GM21737 (cell line): ENCODE measurements around the gene HNF1A.

Experiments used
- ATAC-seq: cut with Tn5 transposase; IDR thresholded peaks from one replicate; pipeline ENCODE4 v1.9.1; 2021; ENCODE audit warnings: mild to moderate bottlenecking, moderate library complexity; ENCODE audit not compliant: unreplicated experiment

The HNF1A gene

DNA sequence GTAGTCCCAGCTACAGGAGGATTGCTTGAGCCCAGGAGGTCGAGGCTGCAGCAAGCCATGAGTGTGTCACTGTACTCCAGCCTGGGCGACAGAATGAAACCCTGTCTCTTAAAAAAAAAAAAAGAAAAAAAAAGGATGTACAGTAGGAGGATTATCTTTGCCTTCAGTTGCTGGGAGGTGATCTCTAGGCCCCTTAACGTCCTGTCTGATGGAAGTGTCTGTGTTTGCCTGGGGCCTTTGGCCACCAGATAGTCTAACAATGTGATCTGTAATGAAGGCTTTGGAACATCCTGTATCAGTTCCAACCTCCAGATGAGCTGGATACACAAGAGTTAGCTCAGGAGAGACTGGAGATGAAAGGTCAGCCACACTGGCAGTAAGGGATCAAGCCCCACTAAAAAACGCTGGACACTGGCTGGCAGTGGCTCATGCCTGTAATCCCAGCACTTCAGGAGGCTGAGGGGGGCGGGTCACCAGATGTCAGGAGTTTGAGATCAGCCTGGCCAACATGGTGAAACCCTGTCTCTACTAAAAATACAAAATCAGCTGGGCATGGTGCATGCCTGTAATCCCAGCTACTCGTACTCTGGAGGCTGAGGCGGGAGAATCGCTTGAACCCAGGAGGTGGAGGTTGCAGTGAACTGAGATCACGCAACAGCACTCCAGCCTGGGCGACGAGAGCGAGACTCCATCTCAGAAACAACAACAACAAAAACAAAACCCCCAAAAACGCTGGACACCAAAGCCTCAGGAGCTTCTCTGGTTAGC is 19.0 kb upstream of the HNF1A start:
- ATAC-seq = no peak

DNA sequence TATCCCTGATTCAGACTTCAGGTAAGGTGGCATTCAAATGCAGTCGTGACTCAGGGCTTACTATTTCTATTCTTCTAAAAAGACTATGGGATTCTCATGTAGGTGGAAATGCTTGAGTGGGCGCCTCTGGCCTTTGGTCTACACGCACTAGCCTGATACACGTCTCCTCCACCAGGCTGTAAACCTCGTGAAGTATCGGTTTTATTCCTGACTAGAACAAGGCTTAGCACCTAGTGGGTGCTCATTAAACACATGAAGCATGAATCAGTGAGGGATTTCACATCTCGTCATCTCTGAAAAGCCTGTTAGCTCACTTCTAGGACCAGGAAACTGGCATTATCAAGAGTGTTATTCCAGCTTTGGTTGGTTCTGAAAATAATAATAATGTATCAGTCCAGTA is 17.7 kb upstream of the HNF1A start:
- ATAC-seq = no peak

DNA sequence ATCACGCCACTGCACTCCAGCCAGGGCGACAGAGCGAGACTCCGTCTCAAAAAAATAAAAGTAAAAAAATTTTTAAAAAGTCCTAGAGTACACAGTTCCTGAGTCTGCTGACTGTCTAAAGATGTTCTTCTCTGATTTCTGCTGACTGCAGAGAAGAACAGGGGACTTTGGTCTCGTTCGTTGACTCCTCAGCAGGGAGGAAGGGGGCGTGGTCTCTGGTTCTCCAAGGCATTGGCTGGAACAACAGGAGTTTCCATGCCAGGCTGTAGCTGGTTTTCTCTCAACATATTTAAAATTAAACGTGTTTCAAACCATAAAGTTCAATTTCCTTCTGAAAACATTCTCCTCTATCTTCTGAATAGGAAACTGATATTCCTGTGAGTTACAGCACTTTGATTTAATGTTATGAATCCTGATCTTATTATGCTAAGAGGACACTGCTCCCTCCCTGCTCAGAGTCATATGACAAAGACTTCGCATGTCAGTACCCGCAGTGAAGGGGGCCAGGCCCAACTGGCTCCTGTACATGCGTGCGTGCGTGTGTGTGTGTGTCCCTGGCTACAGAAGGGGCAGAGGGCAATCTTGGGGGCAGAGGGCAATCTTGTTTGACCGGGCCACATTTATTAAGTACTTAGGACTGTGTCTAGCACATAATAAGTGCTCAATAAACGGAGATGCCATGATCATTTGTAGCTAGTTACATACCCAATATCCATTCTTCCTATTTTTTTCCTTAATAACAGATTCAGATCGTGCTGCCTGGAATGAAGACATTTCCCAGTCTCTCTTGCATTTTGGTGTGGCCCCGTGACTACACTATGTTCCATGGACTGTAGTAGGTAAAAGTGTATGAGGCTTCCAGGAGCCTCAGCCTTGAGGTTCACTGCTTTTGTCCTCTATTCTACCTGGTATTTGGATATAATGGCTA is 16.5 kb upstream of the HNF1A start:
- ATAC-seq = no peak

DNA sequence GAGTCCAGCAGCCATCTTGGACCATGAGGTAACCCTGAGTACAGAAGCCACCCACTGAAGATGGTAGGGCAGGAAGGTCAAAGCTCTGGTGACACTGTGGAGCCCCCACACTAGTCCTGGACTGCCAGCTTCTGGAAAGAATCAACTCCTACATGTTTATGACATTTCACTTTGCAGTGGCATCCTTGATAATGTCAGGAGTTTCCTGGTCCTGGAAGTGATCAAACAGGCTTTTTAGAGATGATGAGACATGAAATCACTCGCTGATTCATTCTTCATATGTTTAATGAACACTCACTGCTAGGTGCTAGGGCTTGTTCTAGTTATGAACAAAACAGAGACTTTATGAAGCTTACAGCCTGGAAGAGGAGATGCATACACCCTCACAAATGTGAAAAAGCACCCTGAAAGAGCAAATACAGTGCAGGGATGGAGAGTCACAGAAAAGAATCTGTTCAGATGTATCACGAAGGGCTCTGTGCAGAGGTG is 15.8 kb upstream of the HNF1A start:
- ATAC-seq = no peak

DNA sequence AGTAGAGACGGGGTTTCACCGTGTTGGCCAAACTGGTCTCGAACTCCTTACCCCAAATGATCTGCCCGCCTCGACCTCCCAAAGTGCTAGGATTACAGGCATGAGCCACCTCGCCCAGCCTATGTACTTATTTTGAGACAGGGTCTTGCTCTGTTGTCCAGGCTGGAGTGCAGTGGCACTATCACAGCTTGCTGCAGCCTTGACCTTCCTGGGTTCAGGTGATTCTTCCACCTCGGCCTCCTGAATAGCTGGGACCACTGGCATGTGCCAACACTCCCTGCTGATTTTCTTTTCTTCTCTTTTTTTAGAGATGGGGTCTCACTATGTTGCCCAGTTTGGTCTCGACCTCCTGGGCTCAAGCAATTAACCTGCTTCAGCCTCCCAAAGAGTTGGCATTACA is 14.0 kb upstream of the HNF1A start:
- ATAC-seq = no peak

DNA sequence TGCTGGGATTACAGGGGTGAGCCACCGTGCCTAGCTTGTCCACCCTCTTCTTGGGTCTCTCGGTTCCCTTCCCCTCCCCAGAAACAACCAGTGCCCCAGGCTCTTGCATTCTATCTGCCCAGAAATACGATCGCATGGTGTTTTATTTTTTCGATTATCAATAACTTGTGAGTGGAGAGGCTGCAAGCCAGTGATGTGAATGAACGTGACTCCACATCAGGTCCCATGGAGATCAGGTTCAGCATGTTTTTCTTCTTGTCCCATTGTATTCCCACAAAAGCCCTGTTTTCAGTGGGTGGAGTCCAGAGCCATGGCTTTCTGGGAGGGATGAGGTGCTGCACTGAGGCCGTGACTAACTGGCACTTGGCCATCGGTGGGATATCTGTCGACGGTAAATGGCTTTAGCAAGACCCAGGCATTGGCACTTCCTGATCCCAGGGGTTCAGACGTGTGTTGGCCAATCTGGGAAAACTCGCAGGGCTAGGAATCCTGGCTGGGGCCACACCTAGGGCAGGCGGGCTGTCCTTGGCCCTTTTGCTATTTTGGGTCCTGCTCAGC is 12.7 kb upstream of the HNF1A start:
- ATAC-seq = no peak

DNA sequence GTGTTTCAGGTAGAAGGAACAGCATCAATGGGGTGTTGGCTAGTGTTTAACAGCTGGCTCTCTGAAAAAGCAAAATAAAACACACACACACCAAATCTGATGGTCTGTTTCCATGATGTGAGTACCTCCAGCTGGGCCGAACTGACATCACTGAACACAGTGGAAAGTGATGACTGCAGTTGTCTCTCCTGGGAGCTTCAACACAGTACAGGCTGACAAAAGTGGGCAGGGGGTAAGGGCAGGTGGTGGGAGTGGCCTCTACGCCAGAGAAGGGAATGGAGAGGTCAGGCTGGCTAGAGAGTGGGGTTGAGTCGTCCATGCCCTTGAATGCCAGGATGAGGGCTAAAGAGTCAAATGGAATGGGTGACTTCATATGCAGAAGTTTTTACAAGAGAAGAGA is 8.0 kb upstream of the HNF1A start:
- ATAC-seq = no peak

DNA sequence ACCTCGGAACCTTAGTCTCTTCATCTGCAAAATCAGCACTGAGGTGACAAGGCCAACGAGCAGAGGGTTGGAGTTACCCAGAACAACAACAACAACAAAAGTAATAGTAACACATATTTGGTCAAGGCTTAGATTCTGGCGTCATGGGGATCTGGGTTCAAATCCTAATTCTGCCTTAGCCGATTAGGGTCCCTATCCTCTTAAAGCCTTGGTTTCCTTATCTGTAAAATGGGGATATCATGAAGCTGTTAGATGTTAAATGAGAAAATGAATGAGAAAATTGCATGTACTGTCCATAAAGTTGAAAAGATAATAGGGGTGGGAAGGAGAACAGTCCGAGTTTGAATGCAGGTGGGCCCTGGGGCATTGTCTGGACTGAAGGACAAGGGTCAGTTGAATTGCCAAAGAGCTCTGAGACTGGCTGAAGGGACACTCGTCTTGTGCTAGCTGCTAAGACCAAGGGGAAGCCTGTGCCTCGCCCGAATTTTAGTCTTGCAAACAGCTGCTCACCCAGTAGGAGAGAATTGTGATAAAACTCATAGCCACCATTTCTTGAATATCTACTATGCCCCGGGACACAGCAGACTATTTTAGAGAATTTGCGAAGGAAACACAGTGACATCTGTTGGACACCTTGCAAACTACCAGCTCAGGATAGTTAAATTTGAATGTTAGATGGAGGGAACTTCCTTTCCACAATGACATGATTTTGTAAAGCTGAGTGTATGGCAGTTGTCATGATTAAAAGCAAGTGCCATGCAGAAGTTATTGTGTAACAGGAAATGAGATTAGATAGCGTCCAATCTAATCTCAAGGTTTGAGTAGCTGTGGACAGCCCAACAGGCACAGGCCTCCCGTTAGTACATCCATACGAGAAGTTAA is 6.8 kb upstream of the HNF1A start:
- ATAC-seq = no peak

DNA sequence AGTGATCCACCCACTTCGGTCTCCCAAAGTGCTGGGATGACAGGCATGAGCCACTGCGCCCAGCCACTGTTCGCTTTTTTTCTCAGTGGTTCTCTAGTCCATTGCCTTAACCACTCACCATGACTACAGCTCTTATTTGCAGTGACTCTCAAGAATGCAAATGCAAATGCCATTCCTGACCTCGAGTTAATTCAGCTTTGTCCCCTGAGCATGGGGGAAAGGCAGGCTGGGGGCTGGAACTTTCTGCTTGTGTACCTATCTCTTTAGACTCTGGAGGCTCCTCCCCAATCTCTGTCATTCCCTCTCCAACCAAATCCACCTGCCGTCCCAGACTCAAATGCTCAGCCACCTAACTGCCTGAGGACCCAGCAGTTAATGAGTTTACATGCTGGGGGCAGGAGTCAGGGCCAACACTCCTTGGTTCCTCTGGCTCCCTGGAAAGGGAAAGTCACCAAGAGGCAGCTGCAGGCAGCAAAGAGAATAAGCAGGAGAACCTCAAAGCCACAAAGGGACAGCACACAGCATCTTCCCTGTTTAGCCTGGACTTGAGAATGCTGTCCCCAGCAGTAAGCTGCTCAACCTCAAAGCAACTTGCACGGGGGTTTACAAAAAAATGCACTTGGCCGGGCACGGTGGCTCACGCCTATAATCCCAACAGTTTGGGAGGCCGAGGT is 5.3 kb upstream of the HNF1A start:
- no peak for ATAC-seq

DNA sequence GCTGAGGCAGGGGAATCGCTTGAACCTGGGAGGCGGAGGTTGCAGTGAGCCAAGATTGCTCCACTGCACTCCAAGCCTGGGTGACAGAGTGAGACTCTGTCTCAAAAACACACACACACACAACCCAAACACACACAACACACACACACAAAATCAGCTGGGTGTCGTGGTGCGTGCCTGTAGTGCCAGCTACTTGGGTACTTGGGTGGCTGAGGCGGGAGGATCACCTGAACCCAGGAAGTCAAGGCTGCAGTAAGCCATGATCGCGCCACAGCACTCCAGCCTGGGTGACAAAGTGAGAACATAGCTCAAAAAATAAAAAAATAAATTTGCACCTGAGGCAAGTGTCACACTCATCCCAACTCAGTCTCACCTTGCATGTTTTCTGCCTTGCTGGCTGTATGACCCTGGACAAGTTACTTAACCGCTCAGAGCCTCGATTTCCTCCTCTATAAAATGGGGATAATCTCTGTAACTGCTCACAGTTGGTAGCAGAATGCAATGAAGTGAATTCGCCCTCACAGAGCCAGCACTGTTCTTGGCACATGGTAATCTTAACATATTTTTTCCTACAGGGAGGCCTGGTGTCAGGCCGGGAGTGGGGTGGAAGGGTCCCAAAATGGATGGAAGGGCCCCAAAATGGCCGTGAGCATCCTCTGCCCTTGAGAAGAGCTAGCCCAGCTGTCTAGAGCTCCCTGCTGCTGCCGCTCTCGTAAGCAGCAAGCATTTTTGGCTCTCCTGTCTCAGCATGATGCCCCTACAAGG is 630 bp upstream of the HNF1A start:
- no peak for ATAC-seq

DNA sequence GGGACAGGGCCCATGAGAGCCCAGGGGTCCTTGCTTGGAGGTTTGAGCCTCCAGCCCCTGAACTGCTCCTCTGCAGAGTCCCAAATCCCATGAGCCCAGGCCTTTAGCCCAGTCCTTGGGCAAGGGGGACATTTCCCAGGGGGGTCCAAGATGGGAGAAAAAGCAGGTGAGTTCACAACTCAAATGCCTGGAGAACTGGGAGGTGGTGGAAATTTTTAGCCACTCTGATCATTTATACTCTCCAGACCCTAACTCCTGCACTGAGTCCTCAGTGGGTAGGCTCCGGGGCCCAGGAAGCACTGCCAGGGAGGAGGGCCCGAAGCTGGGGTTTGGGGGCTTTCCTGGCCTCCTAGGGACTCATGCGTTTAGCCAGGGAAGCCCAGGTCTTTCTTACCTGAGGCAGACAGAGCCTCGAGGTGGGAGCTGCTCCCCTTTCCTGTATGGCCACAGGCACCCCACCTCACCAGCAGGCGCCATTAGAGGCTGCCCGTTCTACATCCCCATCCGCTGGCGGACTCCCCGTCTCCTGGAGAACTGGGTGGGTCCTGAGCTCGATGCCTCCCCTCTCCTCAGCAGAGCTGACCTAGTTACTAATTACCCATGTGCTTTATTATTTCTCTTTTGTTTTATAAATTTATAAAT is 998 bp downstream of the HNF1A start:
- no peak for ATAC-seq

DNA sequence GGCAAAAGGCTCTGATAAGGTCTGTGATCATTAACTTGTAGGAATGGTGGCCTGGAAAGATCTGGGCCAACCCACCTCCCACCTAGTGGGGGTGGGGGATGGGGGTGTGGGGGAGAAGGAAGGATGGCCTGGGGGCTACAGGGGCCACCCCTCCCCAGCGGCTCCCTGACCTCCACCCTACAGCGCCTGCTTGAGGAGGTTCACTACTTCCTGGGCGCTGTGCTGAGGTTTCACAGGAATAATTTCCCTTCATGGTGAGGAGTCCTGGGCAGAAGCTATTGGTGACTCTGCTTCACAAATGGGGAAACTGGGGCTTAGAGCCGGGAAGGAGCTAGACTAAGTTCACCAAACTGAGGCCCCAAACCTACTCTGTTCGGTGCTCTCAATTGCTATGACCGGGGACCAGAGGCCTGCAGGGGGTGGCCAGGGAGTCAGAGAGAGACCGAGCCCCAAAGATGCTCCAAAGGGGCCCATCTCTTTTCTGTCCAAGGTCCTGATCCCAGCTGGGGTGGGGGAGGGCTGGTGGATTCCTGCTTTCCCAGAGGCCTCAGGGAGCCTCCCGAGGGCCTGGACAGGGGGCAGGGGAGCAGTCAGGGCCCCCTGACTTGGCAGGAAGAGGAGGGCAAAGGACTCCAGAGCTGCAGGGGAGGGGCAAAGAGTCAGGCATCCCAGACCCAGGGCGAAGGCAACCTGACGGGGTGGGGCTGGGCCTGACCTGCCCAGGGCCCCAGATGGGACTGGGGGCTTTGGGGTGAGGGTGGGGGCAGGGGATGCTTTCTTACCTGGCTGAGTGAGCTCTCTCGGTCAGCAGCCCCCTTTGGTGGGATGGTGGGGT is 1.7 kb downstream of the HNF1A start:
- ATAC-seq = no peak

DNA sequence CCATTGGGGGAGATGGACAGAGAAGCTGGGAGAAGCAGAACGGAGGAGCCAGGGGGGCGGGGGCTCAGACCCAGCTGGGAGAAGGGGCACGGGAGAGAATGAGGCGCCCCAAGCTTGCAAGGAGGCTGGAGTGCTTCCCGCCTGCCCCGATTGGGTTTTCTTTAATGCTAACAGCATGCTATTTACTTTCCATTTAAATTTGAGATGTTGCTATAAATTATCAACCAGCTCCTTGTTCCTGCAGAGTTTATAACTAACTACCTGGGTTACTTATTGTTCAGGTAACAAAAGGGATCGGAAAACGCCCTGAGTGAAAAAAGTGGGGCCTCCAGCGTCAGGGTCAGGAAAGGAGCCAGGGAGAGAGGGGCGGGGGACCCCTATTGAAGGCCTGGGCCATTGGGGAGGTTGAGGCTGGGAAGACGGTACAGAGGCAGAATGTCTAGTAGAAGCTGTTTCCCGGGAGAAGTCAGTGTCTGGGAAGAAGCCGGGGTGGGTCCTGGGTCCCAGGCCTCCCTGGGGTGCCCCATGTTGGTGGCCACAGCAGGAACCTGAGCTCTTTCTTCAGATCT is 2.5 kb downstream of the HNF1A start:
- no peak for ATAC-seq

DNA sequence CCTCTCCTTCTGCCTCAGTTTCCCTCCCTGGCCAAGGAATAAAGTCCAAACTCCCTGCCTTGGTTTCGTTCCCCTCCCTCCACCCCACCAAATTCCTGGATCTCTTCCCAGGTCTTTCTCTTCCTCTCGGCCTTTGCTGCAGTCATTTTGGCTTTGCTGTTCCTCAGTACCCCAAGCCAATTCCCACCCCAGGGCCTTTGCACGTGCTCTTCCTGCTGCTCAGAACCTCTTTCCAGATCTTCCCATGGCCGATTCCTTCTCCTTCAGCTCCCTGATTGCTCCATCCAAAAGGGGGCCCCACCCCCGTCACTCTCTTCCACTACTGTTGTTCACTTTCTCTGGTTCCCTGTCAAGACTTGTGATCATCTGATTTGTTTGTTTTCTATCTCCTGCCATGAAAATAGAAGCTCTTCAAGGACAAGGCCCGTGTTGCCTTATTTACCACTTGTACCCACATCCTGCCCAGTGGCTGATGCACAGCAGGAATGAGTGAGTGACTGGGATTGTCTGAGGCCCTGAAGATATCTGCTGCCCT is 3.1 kb downstream of the HNF1A start:
- ATAC-seq = no peak

DNA sequence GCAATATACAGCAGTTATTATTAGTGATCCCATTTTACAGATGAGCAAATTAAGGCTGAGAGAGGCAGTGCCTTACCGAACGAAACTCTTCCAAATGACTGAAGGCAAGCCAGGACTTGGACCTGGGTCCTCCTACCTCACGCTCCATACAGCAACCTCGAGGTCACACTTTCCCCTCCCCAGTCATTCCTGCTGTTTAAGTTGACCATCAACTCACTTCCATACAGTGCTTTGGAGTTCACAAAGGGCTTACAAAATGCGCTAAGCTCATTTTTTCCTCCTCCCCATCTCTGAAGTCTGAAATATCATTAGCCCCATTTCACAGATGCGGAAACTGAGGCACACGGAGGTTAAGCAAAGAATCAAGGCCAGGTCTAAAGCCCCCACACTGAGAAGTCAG is 4.3 kb downstream of the HNF1A start:
- no peak for ATAC-seq

DNA sequence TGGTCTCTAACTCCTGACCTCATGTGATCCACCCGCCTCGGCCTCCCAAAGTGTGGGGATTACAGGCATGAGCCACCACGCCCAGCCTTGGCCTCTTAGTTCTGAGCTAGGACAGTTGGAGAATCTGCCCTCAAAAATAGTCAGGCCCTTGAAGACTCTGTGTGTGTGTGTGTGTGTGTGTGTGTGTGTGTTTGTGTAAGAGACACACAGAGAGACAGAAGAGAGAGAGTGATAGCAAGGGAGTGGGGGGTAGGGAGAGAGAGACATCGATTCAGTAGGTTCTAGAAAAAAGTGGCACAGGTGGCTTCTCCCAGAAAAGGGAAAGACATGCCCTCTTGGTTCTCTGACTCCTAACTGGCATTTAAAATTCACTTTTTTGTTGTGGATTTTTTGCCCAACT is 5.4 kb downstream of the HNF1A start:
- ATAC-seq = no peak

DNA sequence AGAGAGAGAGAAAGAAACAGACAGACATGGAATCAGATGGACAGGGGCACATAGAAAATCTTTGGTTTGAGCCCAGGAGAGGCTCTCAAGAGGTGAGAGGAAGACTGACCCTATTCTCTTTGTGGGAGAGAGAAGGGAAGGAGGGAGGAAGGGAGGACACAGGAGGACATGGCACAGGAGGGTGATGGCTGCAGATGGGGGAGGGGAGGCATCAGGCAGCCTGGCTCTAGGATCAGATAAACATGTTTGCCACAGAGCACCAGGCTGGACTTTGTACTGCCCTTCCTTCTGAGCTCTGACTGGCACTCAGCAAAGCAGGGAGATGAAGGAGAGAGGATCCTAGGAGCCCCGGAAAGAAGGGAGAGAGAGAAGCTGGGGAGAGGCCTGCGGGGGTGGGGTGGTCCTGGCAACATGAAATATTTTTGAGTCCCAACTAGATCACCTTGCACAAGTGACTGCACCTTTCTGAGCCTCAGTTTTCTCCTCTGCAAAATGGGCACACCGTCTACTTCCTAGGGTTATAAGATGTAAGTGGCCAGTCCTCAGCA is 6.1 kb downstream of the HNF1A start:
- ATAC-seq = no peak
